Brain microvascular endothelial cell (primary cell): Measurements from ENCODE around the gene SERGEF.
A peak's percentile ranks its signal among the peaks of the same experiment; 100 is the strongest.

Experiments used
- DNase-seq: peaks from one replicate; pipeline ENCODE4 v3.0.0-alpha.2; 2020
- H3K27ac ChIP-seq: fragments of 250-450 bp; sonication (Bioruptor Pico); 2 replicates; pipeline ENCODE4 v1.5.1; 2020; ENCODE audit warnings: mild to moderate bottlenecking, moderate library complexity
- H3K27me3 ChIP-seq: fragments of 250-450 bp; sonication (Bioruptor Pico); replicated peaks from 2 replicates; pipeline ENCODE4 v1.5.1; 2020; ENCODE audit warnings: mild to moderate bottlenecking
- H3K36me3 ChIP-seq: fragments of 250-450 bp; sonication (Bioruptor Pico); replicated peaks from 2 replicates; pipeline ENCODE4 v1.5.1; 2020; ENCODE audit warnings: mild to moderate bottlenecking
- H3K4me3 ChIP-seq: 2 replicates; pipeline ENCODE4 v1.5.1; 2011; ENCODE audit warnings: low read depth, mild to moderate bottlenecking, control low read depth, low read length, moderate library complexity
- in situ Hi-C: cut with HindIII; loops from 2 replicates; pipeline ENCODE4 v1.10.0; 2017; ENCODE audit warnings: low sequenced_read_pairs, low pct_ligation_motif_present
- TF ChIP-seq, protein P1 (sequence below): IDR thresholded peaks from 2 replicates; pipeline ENCODE4 v1.5.1; 2011; ENCODE audit warnings: low read depth, mild to moderate bottlenecking, moderate library complexity, low read length, control low read depth, inconsistent platforms; ENCODE audit errors: missing control alignments

SERGEF gene

DNA sequence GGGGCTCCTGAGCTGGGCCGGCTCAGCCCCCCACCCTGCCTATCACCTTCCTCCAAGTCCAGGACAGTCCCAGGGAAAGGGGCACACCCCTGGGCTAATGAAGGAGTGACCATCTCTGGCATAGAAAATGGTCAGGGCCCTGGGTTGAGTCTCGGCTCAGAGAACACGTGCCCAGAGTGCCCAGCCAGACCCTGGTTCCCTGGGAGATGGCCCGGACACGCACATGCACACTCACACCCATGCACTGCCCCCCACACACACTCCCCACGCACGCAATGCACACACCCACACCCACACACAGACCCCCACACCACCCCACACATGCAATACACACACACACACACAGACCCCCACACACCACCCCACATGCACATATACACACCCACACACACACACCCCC is 249.6 kb downstream of the SERGEF start:
- no peak for DNase-seq
- in situ Hi-C loops, result no loop called here
- TF ChIP-seq, protein P1, sequence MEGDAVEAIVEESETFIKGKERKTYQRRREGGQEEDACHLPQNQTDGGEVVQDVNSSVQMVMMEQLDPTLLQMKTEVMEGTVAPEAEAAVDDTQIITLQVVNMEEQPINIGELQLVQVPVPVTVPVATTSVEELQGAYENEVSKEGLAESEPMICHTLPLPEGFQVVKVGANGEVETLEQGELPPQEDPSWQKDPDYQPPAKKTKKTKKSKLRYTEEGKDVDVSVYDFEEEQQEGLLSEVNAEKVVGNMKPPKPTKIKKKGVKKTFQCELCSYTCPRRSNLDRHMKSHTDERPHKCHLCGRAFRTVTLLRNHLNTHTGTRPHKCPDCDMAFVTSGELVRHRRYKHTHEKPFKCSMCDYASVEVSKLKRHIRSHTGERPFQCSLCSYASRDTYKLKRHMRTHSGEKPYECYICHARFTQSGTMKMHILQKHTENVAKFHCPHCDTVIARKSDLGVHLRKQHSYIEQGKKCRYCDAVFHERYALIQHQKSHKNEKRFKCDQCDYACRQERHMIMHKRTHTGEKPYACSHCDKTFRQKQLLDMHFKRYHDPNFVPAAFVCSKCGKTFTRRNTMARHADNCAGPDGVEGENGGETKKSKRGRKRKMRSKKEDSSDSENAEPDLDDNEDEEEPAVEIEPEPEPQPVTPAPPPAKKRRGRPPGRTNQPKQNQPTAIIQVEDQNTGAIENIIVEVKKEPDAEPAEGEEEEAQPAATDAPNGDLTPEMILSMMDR, result no peak
- Histone ChIP-seq H3K27ac (no peak overlapping the region), H3K36me3 (no peaks in the 10 kb centered on the region), H3K4me3 (no peak overlapping the region), H3K27me3 (no peaks in the 10 kb centered on the region)

DNA sequence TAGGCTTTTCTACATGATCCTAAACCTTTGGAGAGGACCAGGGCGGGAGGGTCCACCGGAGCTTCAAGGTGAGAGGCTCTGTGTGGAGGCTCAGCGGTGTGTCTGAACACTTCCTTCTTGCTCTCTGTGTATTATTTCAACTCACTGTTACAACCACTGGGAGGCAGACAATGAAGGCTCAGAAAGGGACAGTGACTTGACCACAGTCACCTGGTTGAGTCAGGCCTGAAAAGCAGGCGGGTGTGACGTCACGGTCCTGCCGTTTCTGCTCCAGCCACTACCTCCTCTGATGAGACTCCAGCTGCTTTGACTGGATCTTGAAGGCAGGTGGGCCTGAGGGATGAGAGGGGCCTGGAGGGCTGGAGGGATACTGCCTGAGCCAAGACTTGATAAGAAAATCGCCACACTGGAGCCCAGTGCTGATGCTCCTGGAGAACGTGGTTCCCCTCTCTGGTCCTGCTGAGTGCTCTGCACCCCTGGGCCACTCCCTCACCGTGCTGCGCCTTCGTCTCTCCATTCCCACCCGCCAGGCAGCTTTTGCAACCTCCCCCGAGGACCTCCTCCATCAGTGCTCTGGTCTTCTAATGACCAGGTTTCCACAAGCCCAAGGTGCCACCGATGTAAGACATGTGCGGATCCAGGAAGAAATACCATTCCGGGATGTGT is 250.4 kb downstream of the SERGEF start:
- Histone ChIP-seq H3K36me3 (no peaks in the 10 kb centered on the region), H3K27me3 (no peaks in the 10 kb centered on the region), H3K27ac (no peak overlapping the region), H3K4me3 (no peak overlapping the region)
- in situ Hi-C loops, result no loop called here
- no peak for DNase-seq
- TF ChIP-seq, protein P1, result no peak

DNA sequence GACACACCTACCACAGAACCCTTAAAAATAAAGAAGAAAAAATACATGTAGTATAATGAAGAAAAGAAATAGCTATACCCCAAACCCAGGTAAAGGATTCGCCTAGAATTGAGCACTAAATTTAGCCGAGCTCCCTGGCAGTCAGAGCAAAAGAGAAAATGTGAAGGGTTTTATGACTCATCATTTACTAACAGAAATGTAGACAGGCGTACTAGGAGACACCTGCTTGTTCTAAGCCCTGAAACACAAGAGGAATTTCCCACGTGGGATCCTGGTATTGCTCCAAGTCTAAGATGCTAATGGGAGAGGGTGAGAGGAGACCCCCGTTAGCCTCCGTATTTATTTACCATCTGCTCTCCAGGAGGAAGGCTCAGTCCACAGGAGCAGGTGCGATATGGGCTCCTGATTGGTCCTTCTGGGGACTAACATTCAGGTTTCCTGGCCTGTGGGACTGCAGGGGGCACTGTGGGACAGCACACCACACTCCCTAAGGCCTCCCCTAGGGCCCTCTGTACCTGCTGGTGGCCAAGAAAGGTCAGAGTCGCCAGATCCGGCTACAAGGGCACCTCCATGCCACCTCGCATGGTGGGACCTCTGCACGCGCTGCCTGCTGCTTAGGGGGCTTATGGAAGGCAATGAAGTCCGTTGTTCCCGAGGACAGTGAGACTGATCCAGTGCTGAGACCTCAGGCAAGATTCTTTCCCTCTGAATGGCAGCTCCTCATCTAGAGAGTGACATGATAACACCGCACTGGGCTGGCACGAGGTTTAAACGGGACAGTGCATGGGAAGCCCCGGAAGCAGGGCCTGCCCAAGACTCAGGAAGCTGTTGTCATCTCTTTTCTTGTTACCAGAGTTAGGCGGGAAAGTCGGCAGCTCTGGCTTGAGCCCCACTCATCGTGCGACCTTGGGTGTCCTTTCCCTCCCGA is 252.5 kb downstream of the SERGEF start:
- peak; percentile 9 for DNase-seq
- in situ Hi-C loops, result no loop called here
- TF ChIP-seq, protein P1, result peak; percentile 77
- H3K27me3 ChIP-seq, result no peaks in the 10 kb centered on the region
- no peak overlapping the region for H3K27ac ChIP-seq
- no peaks in the 10 kb centered on the region for H3K36me3 ChIP-seq
- no peak overlapping the region for H3K4me3 ChIP-seq

GRCh38 chr11:17755891-17756290 is 257.0 kb downstream of the SERGEF start:
- H3K27ac ChIP-seq, result no peak overlapping the region
- H3K27me3 ChIP-seq, result no peaks in the 10 kb centered on the region
- in situ Hi-C loops, result no loop called here
- H3K36me3 ChIP-seq, result no peaks in the 10 kb centered on the region
- H3K4me3 ChIP-seq, result no peak overlapping the region
- DNase-seq, result no peak
- TF ChIP-seq, protein P1, result no peak

GRCh38 chr11:17753641-17754040 is 259.2 kb downstream of the SERGEF start:
- in situ Hi-C loops, result no loop called here
- no peak overlapping the region for H3K4me3 ChIP-seq
- TF ChIP-seq, protein P1, result no peak

More at GRCh38 chr11:17753641-17754040, 259.2 kb downstream of the SERGEF start:
- Histone ChIP-seq H3K27ac (no peak overlapping the region), H3K36me3 (no peaks in the 10 kb centered on the region), H3K27me3 (no peaks in the 10 kb centered on the region)
- no peak for DNase-seq
